ENCODE results near the gene IMPA2. TPM values are rescaled to one million over a fixed set of nuclear protein-coding genes. Genes with fewer than 3 reads are reported as not detected.

IMPA2 gene
- total RNA-seq, result 10 to 100 TPM in 1 of 2 donors, 1 to 10 TPM in 1; 8.4 to 26.6 TPM

GRCh38 chr18:11981192-11981542, at the start of gene IMPA2:
TSS of gene IMPA2 (plus strand) at chr18:11981507. CDS start at chr18:11981670, 163 bp downstream.
- H3K4me1 ChIP-seq (ENCODE audit: control insufficient read depth in 1 of 2, low read depth in 2 of 2), result peaks cover 3 to 21% of the 10 kb centered on the region in 2 donors
- ATAC-seq (ENCODE audit: insufficient number of reproducible peaks, low FRiP score, low read depth), result peak; percentile 93

DNA sequence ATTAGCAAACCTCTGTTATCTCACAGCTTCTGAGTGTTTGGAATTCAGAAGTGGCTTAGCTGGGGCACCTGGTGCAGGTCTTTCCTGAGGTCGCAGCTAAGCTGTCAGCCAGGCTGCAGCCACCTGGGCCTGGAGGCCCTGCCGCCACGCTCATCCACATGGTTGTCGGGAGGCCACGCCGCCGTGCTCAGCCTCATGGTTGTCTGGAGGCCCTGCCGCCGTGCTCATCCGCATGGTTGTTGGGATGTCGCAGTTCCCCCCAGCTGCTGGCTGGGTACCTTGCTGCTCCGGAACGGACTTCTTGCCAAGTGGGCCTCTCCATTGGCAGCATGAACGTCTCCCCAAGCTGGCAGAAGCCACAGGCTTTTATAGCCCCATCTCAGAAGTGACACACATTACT, 48.9 kb upstream of the IMPA2 start:
- DNase-seq (ENCODE audit: low spot score) (no peak), ATAC-seq (ENCODE audit: insufficient number of reproducible peaks, low FRiP score, low read depth) (no peak)
- Histone ChIP-seq H3K4me1 (ENCODE audit: control insufficient read depth in 1 of 2, low read depth in 2 of 2) (no peaks in the 10 kb centered on the region), H3K27me3 (replicated peaks; ENCODE audit: insufficient read depth) (no peaks in the 10 kb centered on the region), H3K4me3 (no peak overlapping the region), H3K9me3 (no peaks in the 10 kb centered on the region), H3K27ac (no peak overlapping the region), H3K36me3 (no peaks in the 10 kb centered on the region)
- no peak for TF ChIP-seq CTCF (IDR thresholded peaks at IDR 0.05)

More at GRCh38 chr18:11981192-11981542, at the start of gene IMPA2:
- Histone ChIP-seq H3K9me3 (no peaks in the 10 kb centered on the region), H3K27ac (peak within 1 kb of the TSS; percentile 81 to 89), H3K36me3 (no peaks in the 10 kb centered on the region), H3K4me3 (peak within 1 kb of the TSS; percentile 79), H3K27me3 (replicated peaks; ENCODE audit: insufficient read depth) (no peaks in the 10 kb centered on the region)
- DNase-seq (ENCODE audit: low spot score), result no peak
- no peak for TF ChIP-seq CTCF (IDR thresholded peaks at IDR 0.05)

GRCh38 chr18:11937874-11938478, 43.3 kb upstream of the IMPA2 start:
- H3K27me3 ChIP-seq (replicated peaks; ENCODE audit: insufficient read depth), result no peaks in the 10 kb centered on the region
- peak; percentile 19 for DNase-seq (ENCODE audit: low spot score)
- peak; percentile 78 for TF ChIP-seq CTCF (IDR thresholded peaks at IDR 0.05)
- H3K4me3 ChIP-seq, result no peak overlapping the region
- no peaks in the 10 kb centered on the region for H3K9me3 ChIP-seq
- no peaks in the 10 kb centered on the region for H3K36me3 ChIP-seq
- no peak for ATAC-seq (ENCODE audit: insufficient number of reproducible peaks, low FRiP score, low read depth)
- no peaks in the 10 kb centered on the region for H3K4me1 ChIP-seq (ENCODE audit: control insufficient read depth in 1 of 2, low read depth in 2 of 2)
- H3K27ac ChIP-seq, result no peak overlapping the region

DNA sequence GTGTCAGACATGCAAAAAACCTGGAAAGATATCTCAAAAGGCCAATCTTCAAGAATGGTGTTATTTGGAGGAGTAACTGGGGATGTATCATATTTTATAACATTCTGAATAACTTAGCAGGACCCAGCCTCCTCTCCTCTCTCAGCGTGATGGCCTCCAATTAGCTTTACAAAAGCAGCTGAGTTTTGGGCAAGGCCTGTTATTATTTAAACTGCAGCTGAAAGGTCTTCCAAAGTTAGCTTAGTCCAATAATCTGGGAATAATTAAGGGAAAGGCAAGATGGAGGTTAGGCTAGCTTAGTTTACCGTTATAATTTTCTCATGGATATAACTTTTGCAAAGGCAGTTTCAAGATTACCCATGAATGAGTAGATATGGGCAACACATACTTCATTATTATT, 40.4 kb upstream of the IMPA2 start:
- H3K4me3 ChIP-seq, result no peak overlapping the region
- TF ChIP-seq CTCF (IDR thresholded peaks at IDR 0.05), result no peak
- H3K4me1 ChIP-seq (ENCODE audit: control insufficient read depth in 1 of 2, low read depth in 2 of 2), result peaks cover under 1% of the 10 kb centered on the region in 2 donors
- ATAC-seq (ENCODE audit: insufficient number of reproducible peaks, low FRiP score, low read depth), result no peak
- H3K27me3 ChIP-seq (replicated peaks; ENCODE audit: insufficient read depth), result no peaks in the 10 kb centered on the region
- no peak overlapping the region for H3K27ac ChIP-seq
- DNase-seq (ENCODE audit: low spot score), result no peak
- H3K9me3 ChIP-seq, result no peaks in the 10 kb centered on the region
- H3K36me3 ChIP-seq, result no peaks in the 10 kb centered on the region

- no peaks in the 10 kb centered on the region for H3K27me3 ChIP-seq (replicated peaks; ENCODE audit: insufficient read depth)
- DNase-seq (ENCODE audit: low spot score), result no peak
- no peak for ATAC-seq (ENCODE audit: insufficient number of reproducible peaks, low FRiP score, low read depth)
- H3K4me1 ChIP-seq (ENCODE audit: control insufficient read depth in 1 of 2, low read depth in 2 of 2), result peaks cover 8 to 17% of the 10 kb centered on the region in 2 donors
- TF ChIP-seq CTCF (IDR thresholded peaks at IDR 0.05), result no peak
- no peaks in the 10 kb centered on the region for H3K9me3 ChIP-seq
- H3K27ac ChIP-seq, result no peak overlapping the region
- no peaks in the 10 kb centered on the region for H3K36me3 ChIP-seq
- H3K4me3 ChIP-seq, result no peak overlapping the region
Measured at GRCh38 chr18:11943551-11943950, 37.8 kb upstream of the IMPA2 start.

All from thoracic aorta (tissue), 2 donors.